Colonic mucosa (tissue), 4 donors: Measurements from ENCODE around the gene LRRC75A. TPM values are rescaled to one million over a fixed set of nuclear protein-coding genes. Genes with fewer than 3 reads are reported as not detected.

Source experiments
- DNase-seq: peaks from one replicate; pipeline ENCODE4 v3.0.0-alpha.2; 2020
- H3K27ac ChIP-seq: fragments of 200-600 bp; one replicate; pipeline ENCODE4 v1.8.0; 2021
- H3K27me3 ChIP-seq: fragments of 200-600 bp; one replicate; pipeline ENCODE4 v1.8.0; 2021
- H3K36me3 ChIP-seq: fragments of 200-600 bp; one replicate; pipeline ENCODE4 v1.8.0; 2021
- H3K4me1 ChIP-seq: fragments of 200-600 bp; one replicate; pipeline ENCODE4 v1.8.0; 2021; ENCODE audit warnings: mild to moderate bottlenecking
- H3K4me3 ChIP-seq: fragments of 200-600 bp; one replicate; pipeline ENCODE4 v1.8.0; 2021
- H3K9ac ChIP-seq, 2 donors: one replicate each; pipeline ENCODE4 v1.7.0; 2013; ENCODE audit warnings: control low read depth in 2 of 2, low read depth in 2 of 2, low read length in 2 of 2
- H3K9me3 ChIP-seq: fragments of 200-600 bp; one replicate; pipeline ENCODE4 v1.8.0; 2021
- intact Hi-C: fragments of 100-400 bp; cut with DNase I; formaldehyde crosslinking; loops from one replicate; pipeline ENCODE4 v1.14.1; 2022
- total RNA-seq, 2 donors: library from RNA; stranded (reverse); fragmentation: NEBNext Ultra II Directional in 1 of 2; extraction: Animal tissue kit (Norgen Biotek cat#: 25700) in 1 of 2; gene quantifications; one replicate each; pipeline ENCODE4 v1.2.1, GENCODE V29; 2021
- TF ChIP-seq, protein P1 (sequence below): fragments of 200-600 bp; IDR thresholded peaks from one replicate; pipeline ENCODE4 v1.8.0; 2022; ENCODE audit warnings: antibody characterized with exemption, mild to moderate bottlenecking
- donor health status: healthy.
- donor health status: DM: no; HTN: no; CAD: no.
- donor health status: DM: no; HTN: no; CAD: no.

The LRRC75A gene
- total RNA-seq, 2 donors from 2014 or later, result 43.2 to 49.4 TPM

DNA sequence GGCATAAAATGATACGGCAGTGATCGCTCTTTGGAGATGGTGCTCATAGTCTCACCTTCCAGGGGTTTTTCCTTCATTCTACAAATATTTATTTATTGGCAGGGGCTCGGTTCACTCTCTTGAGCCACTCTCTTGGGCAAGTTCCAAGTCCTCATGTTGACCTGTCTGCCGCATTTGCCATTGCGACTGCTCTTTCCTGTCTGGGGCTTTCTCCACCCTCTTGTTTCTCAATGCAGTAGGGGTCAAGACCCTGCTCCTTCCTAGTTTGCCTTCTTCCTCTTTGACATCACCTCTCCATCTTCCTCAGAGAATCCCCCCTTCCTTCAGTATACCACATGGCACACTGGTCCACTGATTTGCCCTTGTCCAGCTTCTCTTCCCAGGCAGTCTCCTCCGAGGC is 21.9 kb upstream of the LRRC75A start:
- Histone ChIP-seq H3K27ac (no peak overlapping the region), H3K36me3 (no peaks in the 10 kb centered on the region), H3K4me1 (no peaks in the 10 kb centered on the region), H3K27me3 (no peaks in the 10 kb centered on the region), H3K9me3 (no peaks in the 10 kb centered on the region), H3K4me3 (no peak overlapping the region), H3K9ac (no peak overlapping the region)
- TF ChIP-seq, protein P1, sequence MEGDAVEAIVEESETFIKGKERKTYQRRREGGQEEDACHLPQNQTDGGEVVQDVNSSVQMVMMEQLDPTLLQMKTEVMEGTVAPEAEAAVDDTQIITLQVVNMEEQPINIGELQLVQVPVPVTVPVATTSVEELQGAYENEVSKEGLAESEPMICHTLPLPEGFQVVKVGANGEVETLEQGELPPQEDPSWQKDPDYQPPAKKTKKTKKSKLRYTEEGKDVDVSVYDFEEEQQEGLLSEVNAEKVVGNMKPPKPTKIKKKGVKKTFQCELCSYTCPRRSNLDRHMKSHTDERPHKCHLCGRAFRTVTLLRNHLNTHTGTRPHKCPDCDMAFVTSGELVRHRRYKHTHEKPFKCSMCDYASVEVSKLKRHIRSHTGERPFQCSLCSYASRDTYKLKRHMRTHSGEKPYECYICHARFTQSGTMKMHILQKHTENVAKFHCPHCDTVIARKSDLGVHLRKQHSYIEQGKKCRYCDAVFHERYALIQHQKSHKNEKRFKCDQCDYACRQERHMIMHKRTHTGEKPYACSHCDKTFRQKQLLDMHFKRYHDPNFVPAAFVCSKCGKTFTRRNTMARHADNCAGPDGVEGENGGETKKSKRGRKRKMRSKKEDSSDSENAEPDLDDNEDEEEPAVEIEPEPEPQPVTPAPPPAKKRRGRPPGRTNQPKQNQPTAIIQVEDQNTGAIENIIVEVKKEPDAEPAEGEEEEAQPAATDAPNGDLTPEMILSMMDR, result no peak
- no peak for DNase-seq
- intact Hi-C loops, result no loop called here

DNA sequence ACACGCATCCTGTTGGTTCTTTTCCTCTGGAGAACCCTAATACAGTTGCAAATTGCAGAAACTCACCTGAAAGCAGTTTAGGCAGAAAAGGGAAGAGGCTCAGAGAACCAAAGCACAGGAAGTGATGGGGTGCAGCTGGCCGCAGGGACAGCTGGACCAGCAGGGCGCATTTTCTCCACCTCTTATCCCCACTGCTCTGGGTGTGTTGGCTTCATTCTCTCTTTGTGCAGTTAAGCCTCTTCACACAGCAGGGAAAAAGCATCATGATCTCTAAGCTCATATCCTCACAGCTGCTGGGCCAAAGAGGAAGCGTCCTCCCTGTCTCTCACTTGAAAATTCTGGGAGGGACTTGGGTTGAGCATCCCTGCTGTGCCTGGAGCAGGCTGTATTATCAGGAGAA is 20.0 kb upstream of the LRRC75A start:
- H3K9ac ChIP-seq, result no peak overlapping the region
- no peaks in the 10 kb centered on the region for H3K36me3 ChIP-seq
- TF ChIP-seq, protein P1, result no peak
- no peaks in the 10 kb centered on the region for H3K9me3 ChIP-seq
- H3K4me3 ChIP-seq, result no peak overlapping the region
- H3K4me1 ChIP-seq, result no peaks in the 10 kb centered on the region
- intact Hi-C loops, result no loop called here
- DNase-seq, result no peak
- no peak overlapping the region for H3K27ac ChIP-seq
- H3K27me3 ChIP-seq, result no peaks in the 10 kb centered on the region

DNA sequence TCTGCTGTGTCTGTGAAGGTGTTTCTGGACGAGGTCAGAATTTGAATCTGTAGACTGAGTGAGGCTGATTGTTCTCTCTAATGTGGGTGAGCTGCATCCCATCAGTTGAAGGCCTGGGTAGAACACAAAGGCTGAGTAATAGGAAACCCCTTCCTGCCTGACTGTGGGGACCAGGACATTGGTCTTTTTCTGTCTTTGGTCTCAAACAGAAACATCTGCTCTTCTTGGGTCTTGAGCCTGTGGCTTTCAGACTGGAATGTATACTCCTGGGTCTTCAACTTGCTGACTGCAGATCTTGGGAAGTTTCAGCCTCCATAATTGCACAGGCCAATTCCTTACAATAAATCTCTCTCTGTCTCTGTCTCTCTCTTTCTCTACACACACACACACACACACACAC is 19.6 kb upstream of the LRRC75A start:
- Histone ChIP-seq H3K9ac (no peak overlapping the region), H3K9me3 (no peaks in the 10 kb centered on the region), H3K36me3 (no peaks in the 10 kb centered on the region), H3K27ac (no peak overlapping the region), H3K27me3 (no peaks in the 10 kb centered on the region), H3K4me3 (no peak overlapping the region), H3K4me1 (no peaks in the 10 kb centered on the region)
- intact Hi-C loops, result no loop called here
- DNase-seq, result no peak
- TF ChIP-seq, protein P1, result no peak

DNA sequence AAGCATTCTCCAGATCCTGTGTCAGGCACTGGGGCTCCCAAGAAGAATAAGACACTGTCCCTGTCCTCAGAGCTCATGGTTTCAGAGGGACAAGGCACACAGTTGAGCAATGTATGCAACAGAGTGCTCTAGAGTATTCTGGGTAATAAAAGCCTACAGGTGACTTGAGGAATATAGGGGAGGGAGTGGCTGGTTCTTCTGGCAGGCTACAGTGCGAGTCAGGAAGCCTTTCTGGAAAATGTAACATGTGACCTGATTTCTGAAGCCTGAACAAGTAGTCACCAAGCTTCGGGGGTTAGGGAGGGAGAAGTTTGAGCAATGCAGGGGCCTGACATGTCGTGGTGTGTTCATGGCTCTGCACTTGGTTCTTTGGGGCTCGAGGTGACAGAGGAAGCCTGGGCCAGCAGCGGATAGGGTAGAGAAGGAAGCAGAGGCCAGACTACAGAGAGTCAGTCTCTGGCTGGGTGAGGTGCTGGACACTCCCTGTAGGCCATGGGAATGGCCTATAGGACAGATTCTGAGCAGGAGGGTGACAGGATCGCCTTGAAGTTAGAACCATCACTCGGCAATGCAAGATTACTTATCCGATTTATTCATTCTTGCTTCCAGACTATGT is 16.0 kb upstream of the LRRC75A start:
- intact Hi-C loops, result no loop called here
- TF ChIP-seq, protein P1, result no peak
- peak overlapping the region in 1 of 2 donors; percentile 64 for H3K9ac ChIP-seq
- no peaks in the 10 kb centered on the region for H3K36me3 ChIP-seq
- no peaks in the 10 kb centered on the region for H3K9me3 ChIP-seq
- H3K4me1 ChIP-seq, result no peaks in the 10 kb centered on the region
- no peak overlapping the region for H3K4me3 ChIP-seq
- no peaks in the 10 kb centered on the region for H3K27me3 ChIP-seq
- peak overlapping the region; percentile 42 for H3K27ac ChIP-seq
- peak; percentile 59 for DNase-seq

DNA sequence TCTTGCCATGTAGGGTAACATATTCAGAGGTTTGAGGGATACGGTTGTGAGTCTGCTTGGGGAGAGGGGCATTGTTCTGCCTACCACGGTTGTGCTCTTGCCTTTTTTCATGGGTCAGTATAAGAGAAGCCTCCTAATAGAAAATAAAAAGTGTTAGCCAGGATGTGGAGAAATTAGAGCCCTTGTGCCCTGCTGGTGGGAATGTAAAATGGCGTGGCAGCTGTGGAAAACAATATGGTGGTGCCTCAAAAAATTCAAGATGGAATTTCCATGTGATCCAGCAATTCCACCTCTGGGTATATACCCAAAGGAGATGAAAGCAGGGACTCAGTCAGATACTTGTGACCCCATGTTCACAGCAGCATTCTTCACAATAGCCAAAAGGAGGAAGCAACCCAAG is 14.2 kb upstream of the LRRC75A start:
- Histone ChIP-seq H3K27ac (no peak overlapping the region), H3K4me1 (no peaks in the 10 kb centered on the region), H3K4me3 (no peak overlapping the region), H3K36me3 (no peaks in the 10 kb centered on the region), H3K9me3 (no peaks in the 10 kb centered on the region), H3K9ac (no peak overlapping the region), H3K27me3 (no peaks in the 10 kb centered on the region)
- DNase-seq, result no peak
- TF ChIP-seq, protein P1, result no peak
- intact Hi-C loops, result no loop called here
